Kidney (tissue), 14 donors: ENCODE data around the gene PPT2. TPM values are rescaled to one million over a fixed set of nuclear protein-coding genes. Genes with fewer than 3 reads are reported as not detected.

Source experiments
- DNase-seq, 5 donors: peaks; one replicate each; pipeline ENCODE4 v3.0.0-alpha.2; 2013 to 2020
- FAIRE-seq: peaks from 2 replicates; lab custom pipeline; 2012; peaks lifted over from hg19 to GRCh38; lab: Jason Lieb, UNC
- H3K27ac ChIP-seq, 2 donors: one replicate each; pipeline ENCODE4 v1.7.0; 2013; ENCODE audit warnings: low read depth in 2 of 2, low read length in 2 of 2, inconsistent platforms in 1 of 2
- H3K27me3 ChIP-seq: one replicate; pipeline ENCODE4 v1.7.1; 2013; ENCODE audit warnings: low read length, inconsistent platforms; ENCODE audit not compliant: control insufficient read depth, insufficient read depth
- H3K36me3 ChIP-seq, 3 donors: one replicate each; pipeline versions ENCODE4 v1.7.0 to v1.7.1; 2013; ENCODE audit warnings: low read length in 3 of 3, control low read depth in 1 of 3, inconsistent platforms in 1 of 3; ENCODE audit not compliant: insufficient read depth in 3 of 3, control insufficient read depth in 2 of 3
- H3K4me1 ChIP-seq, 3 donors: one replicate each; pipeline versions ENCODE4 v1.7.0 to v1.7.1; 2013; ENCODE audit warnings: low read length in 3 of 3, inconsistent platforms in 1 of 3, low read depth in 1 of 3; ENCODE audit not compliant: control insufficient read depth in 2 of 3, insufficient read depth in 2 of 3
- H3K4me3 ChIP-seq, 3 donors: one replicate each; pipeline versions ENCODE4 v1.7.0 to v1.8.1; 2013; ENCODE audit warnings: low read length in 3 of 3, control low read depth in 1 of 3, inconsistent platforms in 1 of 3
- H3K9ac ChIP-seq, 3 donors: one replicate each; pipeline versions ENCODE4 v1.7.0 to v1.7.1; 2013; ENCODE audit warnings: low read length in 3 of 3, control low read depth in 1 of 3, inconsistent platforms in 1 of 3
- H3K9me3 ChIP-seq, 3 donors: one replicate each; pipeline versions ENCODE4 v1.7.0 to v1.7.1; 2013; ENCODE audit warnings: low read length in 3 of 3, control low read depth in 1 of 3, inconsistent platforms in 1 of 3; ENCODE audit not compliant: control insufficient read depth in 2 of 3, insufficient read depth in 1 of 3
- intact Hi-C: fragments of 100-400 bp; cut with DNase I; formaldehyde crosslinking; loops from one replicate; pipeline ENCODE4 v1.11.1; 2022
- polyA plus RNA-seq: library from polyadenylated mRNA; stranded (reverse); fragments of 350-450 nt; fragmentation: Illumina TruSeq; extraction: RNeasy Lipid Tissue Mini Kit (QIAGEN cat#74804); gene quantifications from one replicate; pipeline ENCODE4 v1.2.3, GENCODE V29; 2014; ENCODE audit warnings: low read depth, low replicate concordance; ENCODE audit not compliant: insufficient read depth
- total RNA-seq: library from RNA; stranded (reverse); fragmentation: NEBNext Ultra II Directional; extraction: Animal tissue kit (Norgen Biotek cat#: 25700); gene quantifications from one replicate; pipeline ENCODE4 v1.2.1, GENCODE V29; 2021
- TF ChIP-seq, protein P1 (sequence below): IDR thresholded peaks from 3 replicates; pipeline ENCODE4 v1.5.1; 2012; ENCODE audit warnings: mild to moderate bottlenecking, moderate library complexity, borderline replicate concordance; ENCODE audit not compliant: insufficient read depth; ENCODE audit errors: extremely low read depth
- donor health status: control.
- donor health status: control.
- donor health status: control.
- donor health status: control.
- donor health status: control.
- donor health status: DM: yes; HTN: yes; CAD: no.
- donor health status: Normal renal cell carcinoma (clear cell type).

PPT2 gene
- total and polyA plus RNA-seq, 2 donors from 2014 or later: 20.3 to 23.0 TPM

- Histone ChIP-seq H3K4me1 (peaks cover 7 to 31% (median 30%) of the 10 kb centered on the region in 3 donors), H3K4me3 (peak overlapping the region; percentile 67 to 94 (median 77)), H3K9me3 (no peaks in the 10 kb centered on the region), H3K27ac (peak overlapping the region; percentile 76 to 93), H3K36me3 (peaks cover 0 to 5% (median 0%) of the 10 kb centered on the region in 3 donors), H3K27me3 (no peaks in the 10 kb centered on the region), H3K9ac (peak overlapping the region; percentile 50 to 88 (median 54))
- intact Hi-C loops: no loop called here
- FAIRE-seq (no peak), DNase-seq (peak in 1 of 5 donors; percentile 28)
- TF ChIP-seq, protein P1, sequence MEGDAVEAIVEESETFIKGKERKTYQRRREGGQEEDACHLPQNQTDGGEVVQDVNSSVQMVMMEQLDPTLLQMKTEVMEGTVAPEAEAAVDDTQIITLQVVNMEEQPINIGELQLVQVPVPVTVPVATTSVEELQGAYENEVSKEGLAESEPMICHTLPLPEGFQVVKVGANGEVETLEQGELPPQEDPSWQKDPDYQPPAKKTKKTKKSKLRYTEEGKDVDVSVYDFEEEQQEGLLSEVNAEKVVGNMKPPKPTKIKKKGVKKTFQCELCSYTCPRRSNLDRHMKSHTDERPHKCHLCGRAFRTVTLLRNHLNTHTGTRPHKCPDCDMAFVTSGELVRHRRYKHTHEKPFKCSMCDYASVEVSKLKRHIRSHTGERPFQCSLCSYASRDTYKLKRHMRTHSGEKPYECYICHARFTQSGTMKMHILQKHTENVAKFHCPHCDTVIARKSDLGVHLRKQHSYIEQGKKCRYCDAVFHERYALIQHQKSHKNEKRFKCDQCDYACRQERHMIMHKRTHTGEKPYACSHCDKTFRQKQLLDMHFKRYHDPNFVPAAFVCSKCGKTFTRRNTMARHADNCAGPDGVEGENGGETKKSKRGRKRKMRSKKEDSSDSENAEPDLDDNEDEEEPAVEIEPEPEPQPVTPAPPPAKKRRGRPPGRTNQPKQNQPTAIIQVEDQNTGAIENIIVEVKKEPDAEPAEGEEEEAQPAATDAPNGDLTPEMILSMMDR: no peak
Observed at GRCh38 chr6:32175322-32175710, 21.4 kb downstream of the PPT2 start.

DNA sequence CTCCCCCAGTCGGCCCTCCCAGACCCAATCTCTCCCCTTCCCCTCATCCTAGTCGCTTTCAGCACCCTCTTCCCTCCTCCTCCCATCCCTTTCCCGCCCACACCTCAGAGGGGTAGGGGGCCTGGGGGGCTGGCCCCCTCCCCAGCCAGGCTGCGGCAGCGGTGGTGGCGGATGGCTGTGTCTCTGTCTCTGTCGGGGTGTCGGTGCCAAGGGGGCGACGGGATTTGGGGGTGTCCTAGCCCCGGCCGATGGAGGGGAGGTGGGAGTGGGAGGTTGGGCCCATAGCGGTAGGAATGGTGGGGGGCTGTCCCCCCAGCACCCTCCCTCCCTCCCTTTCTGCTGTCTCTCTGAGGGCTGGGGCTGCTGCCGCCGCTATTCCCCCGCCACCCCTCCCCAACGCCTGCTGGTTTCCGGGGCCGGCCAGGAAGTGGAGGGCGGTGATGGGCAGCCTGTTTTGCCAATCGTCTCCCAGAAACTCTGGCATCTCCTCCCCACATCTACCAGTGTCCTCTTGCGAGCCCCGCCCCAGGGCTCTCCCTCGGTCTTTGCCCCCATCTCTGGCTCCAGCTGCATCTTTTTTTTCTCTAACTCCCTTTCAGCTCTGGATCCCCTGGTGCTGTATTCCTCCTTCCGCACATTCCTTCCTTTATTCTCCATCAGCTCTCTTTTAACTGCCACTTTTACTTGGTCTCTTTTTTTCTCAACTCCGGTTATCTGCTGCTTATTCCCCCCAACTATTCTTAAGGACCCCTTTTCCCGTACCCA, 22.0 kb downstream of the PPT2 start, which contains the start of gene AGPAT1:
AGPAT1 (minus strand) TSS at position 374 of the 765 bp plus-strand sequence. CDS start 4,588 bp downstream, outside the sequence.
- Histone ChIP-seq H3K36me3 (peaks cover 0 to 3% (median 3%) of the 10 kb centered on the region in 3 donors), H3K27ac (peak within 1 kb of the TSS; percentile 93 to 98), H3K9me3 (no peaks in the 10 kb centered on the region), H3K27me3 (no peaks in the 10 kb centered on the region), H3K4me3 (peak within 1 kb of the TSS; percentile 77 to 95 (median 94)), H3K4me1 (peaks cover 7 to 31% (median 30%) of the 10 kb centered on the region in 3 donors), H3K9ac (peak within 1 kb of the TSS; percentile 54 to 91 (median 59))
- intact Hi-C loops: no loop called here
- DNase-seq (peak; percentile 97 to 99 (median 98)), FAIRE-seq (no peak)
- TF ChIP-seq, protein P1: no peak

GRCh38 chr6:32176476-32177182, 22.7 kb downstream of the PPT2 start:
- TF ChIP-seq, protein P1: no peak
- H3K4me3 ChIP-seq: peak overlapping the region; percentile 75 to 95 (median 94)
- H3K9me3 ChIP-seq: no peaks in the 10 kb centered on the region
- peak in 1 of 5 donors; percentile 29 for DNase-seq
- H3K4me1 ChIP-seq: peaks cover 7 to 31% (median 30%) of the 10 kb centered on the region in 3 donors
- H3K9ac ChIP-seq: peak overlapping the region; percentile 48 to 91 (median 59)
- peaks cover 0 to 8% (median 0%) of the 10 kb centered on the region in 3 donors for H3K36me3 ChIP-seq
- H3K27me3 ChIP-seq: no peaks in the 10 kb centered on the region
- intact Hi-C loops: no loop called here
- FAIRE-seq: no peak
- peak overlapping the region; percentile 93 to 98 for H3K27ac ChIP-seq
